NCI-H1436 (cell line): Measurements from ENCODE around the gene MEI1.
"Not testable (repeated sequence)": the region's sequence is repeated elsewhere in the genome, so short reads cannot be mapped to it uniquely, and the experiment has no call there.

Experiments used
- DNase-seq: peaks from one replicate; lab custom pipeline; 2025; lab: John Stamatoyannopoulos, UW

MEI1 gene, protein sequence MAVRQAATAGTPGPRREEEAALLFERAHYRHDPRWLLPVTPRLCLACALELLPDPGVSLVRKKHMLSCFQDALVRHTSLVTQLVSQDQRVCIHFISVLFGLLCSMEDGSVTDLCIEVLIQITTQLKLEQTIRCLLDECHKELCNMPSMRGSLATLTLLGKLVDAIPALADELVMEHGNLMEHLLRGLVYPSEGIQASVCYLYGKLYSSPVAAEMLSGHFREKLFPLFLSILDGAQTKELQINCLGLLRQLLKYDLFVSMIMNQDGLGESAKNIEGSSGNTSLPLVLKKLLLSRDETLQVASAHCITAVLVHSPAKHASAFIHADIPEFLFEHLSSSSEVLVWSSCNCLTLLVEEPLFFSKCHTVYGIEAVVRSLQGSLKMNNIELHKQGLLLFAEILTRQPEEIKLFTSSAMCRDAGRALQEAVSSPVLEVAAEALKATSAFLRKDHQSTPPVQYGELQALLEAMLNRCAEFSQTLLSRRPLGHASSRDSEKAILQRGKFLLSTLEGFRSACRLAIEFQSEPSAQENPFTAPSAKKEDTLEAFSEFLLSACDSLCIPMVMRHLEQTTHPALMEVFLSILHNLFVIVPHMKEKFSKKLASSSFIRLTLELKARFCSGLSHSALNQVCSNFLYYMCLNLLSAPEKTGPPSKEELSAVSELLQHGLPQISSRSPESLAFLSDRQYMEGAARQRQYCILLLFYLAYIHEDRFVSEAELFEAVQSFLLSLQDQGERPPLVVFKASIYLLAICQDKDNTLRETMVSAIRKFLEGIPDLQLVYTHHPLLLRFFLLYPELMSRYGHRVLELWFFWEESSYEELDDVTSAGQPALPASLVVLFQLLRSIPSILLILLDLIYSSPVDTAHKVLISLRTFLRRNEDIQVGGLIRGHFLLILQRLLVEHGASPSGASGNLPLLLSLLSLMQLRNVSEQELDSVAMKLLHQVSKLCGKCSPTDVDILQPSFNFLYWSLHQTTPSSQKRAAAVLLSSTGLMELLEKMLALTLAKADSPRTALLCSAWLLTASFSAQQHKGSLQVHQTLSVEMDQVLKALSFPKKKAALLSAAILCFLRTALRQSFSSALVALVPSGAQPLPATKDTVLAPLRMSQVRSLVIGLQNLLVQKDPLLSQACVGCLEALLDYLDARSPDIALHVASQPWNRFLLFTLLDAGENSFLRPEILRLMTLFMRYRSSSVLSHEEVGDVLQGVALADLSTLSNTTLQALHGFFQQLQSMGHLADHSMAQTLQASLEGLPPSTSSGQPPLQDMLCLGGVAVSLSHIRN

GRCh38 chr22:41699264-41700107 lies at the start of gene MEI1:
MEI1 (plus strand) TSS chr22:41699503; CDS start chr22:41699539, 36 bp downstream.
- DNase-seq: no peak

GRCh38 chr22:41650229-41650628 lies 49.1 kb upstream of the MEI1 start:
- no peak for DNase-seq

DNA sequence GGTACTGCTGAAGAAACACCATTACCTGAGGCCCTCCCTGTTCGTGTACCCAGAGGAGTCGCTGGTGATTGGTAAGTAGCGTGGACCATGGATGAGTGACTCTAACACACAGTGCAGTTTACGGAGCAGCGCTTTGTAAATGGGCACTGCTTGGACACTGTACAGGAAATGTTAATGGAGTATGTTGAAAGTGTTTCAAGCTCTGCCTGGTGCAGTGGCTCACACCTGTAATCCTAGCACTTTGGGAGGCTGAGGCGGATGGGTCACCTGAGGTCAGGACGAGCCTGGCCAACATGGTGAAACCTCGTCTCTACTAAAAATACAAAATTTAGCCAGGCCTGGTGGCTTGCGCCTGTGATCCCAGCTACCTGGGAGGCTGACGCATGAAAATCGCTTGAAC lies 48.5 kb upstream of the MEI1 start:
- DNase-seq: no peak

- DNase-seq: no peak
These were observed 45.0 kb upstream of the MEI1 start for GRCh38 chr22:41654322-41654721.

DNA sequence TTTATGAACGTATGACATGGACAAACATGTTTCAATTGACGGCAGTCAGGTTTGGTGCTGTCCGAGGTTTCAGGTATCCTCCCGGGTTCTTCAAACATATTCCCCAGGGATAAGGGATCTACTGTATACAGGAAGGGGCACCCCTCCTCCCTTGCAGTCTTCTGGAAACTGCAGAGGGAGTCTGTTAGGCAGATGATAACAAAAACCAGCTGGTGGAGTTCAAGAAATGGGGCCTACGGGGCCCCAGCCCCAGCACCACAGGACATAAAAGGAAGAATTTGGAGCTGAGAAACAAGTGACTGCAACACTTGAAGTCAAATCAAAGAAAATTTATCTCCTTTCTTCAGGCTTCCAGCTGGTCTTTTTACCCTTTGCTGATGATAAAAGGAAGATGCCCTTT lies 42.7 kb upstream of the MEI1 start:
- DNase-seq: no peak

DNA sequence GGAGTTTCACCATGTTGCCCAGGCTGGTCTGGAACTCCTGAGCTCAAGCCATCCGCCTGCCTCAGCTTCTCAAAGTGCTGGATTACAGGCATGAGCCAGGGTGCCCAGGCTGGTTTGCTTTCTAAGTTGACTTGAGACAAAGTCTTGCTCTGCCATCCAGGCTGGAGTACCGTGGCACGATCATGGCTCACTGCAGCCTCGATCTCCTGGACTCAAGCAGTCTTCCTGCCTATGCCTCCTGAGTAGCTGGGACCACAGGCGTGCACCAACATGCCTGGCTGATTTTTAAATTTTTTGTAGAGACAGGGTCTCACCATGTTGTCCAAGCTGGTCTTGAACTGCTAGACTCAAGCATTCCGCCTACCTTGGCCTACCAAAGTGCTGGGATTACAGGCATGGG lies 41.6 kb upstream of the MEI1 start:
- no peak for DNase-seq

DNA sequence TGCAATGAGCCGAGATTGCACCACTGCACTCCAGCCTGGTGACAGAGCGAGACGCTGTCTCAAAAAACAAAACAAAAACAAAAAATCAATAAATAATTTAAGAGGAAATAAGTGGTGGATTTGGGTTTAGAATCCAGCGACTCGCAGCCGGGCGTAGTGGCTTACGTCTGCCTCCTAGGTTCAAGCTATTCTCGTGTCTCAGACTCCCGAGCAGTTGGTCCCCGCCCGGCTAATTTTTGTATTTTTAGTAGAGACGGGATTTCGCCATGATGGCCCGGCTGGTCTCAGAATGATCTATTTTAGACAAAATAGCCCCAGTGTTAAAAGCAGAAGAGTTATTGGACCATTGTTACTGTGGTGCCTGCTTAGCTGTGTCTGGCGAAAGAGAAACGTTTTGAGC lies 40.4 kb upstream of the MEI1 start:
- DNase-seq: no peak

- no peak for DNase-seq
These were observed 39.4 kb upstream of the MEI1 start for GRCh38 chr22:41659941-41660340.

DNA sequence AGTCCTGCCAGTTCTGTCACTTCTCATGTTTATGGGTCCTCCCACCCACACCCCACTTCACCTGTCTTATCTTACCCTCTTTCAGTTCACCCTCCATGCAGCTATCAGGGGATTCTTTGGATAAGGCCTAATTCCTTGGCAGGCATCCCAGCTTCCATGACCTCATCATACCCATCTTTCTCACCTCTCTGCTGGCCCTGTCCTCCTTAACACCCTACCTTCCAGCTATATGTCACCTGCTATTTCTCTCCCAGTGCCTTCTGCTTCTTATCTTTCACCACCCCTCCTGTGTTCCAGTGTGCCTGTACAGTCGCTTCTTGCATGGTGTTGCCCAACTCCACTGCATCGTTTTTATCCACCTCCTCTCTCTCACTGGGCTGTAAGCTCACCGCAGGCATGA lies 38.9 kb upstream of the MEI1 start:
- DNase-seq: no peak

- DNase-seq: no peak
These were observed 38.2 kb upstream of the MEI1 start for GRCh38 chr22:41661088-41661487.

DNA sequence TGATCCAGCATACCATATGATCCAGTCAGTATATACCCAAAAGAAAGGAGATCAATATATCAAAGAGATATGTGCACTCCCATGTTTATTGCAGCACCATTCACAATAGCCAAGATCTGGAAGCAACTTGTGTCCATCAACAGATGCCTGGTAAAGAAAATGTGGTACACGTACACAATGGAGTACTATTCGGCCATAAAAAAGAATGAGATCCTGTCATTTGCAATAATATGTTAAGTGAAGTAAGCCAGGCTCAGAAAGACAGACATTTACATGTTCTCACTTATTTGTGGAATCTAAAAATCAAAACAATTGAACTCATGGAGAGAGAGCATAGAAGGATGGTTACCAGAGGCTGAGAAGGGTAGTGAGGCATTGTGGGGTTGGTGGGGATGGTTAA lies 37.6 kb upstream of the MEI1 start:
- no peak for DNase-seq

DNA sequence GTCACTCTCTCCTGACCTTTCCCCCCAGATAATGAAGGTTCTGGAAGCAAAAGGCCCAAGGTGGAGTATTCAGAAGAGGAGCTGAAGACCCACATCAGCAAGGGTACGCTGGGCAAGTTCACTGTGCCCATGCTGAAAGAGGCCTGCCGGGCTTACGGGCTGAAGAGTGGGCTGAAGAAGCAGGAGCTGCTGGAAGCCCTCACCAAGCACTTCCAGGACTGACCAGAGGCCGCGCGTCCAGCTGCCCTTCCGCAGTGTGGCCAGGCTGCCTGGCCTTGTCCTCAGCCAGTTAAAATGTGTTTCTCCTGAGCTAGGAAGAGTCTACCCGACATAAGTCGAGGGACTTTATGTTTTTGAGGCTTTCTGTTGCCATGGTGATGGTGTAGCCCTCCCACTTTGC lies 35.7 kb upstream of the MEI1 start:
- not testable (repeated sequence) for DNase-seq

GRCh38 chr22:41664490-41664889 lies 34.8 kb upstream of the MEI1 start:
- no peak for DNase-seq

GRCh38 chr22:41664951-41665350 lies 34.4 kb upstream of the MEI1 start:
- DNase-seq: no peak

DNA sequence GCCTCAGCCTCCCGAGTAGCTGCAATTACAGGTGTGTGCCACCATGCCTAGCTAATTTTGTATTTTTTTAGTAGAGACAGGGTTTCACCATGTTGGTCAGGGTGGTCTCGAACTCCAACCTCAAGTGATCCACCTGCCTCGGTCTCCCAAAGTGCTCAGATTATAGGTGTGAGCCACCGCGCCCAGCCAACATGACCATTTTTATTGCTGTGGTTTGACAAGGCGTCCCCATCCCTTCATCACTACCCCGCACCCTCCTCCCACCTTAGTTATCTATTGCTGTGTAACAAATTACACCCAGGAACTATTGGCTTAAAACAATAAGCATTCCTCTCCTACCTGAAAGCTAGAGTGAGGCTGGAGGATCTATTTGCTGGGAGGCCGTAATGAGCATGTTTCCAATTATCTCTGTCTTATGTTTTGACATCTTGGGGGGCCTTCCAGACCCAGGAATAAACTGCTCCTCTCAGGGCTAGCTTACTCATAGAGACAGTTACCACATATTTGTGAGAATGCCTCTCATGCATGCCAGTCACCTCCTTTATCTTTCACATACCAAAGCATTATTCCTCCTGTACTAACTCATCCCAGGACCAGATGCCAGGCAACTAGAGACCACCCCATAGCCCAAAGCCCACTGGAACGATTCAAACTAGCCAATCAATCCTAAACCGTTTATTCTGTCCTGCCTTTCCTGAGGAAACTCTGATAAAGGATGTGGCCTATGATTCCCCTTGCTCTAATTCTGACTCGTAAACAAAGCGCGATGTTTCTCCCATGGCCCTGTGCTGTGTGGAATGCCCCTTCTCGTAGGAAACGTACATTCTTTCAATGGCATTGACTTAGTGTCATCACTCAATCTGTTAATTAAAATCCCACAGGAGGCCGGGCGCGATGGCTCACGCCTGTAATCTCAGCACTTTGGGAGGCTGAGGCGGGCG lies 30.1 kb upstream of the MEI1 start:
- no peak for DNase-seq

GRCh38 chr22:41672096-41672495 lies 27.2 kb upstream of the MEI1 start:
- DNase-seq: not testable (repeated sequence)

DNA sequence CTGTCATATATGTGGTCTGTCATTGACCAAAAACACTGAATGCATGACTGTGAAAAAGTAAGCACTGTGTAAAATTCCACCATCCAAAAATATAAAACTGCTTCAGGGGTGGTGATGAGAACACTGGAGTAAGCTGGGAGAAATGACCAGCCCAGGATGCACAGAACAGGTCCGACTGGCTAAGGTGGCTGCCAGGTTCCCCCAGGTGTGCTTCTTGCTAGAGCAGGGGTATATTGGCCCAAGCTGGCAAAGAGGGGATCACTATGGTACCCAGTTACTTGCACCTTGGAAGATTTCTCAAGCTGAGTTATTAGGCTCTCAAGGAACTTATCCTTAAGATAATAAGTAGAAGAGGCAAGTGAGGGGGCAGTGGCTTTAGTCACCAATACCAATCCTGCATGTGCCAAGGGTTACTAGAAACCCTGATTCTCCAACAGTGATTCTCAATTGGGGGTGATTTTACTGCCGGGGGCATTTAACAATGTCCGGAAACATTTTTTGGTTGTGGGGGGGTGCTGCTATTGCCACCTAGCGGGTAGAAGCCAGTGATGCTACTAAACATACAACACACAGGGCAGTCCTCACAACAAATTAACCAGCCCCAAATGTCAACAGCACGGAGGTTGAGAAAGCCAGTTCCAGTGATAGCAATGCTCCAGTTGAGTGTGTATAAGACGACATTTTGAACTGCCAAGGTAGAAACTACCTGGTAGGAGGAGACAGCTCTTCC lies 26.4 kb upstream of the MEI1 start:
- no peak for DNase-seq

- DNase-seq: no peak
These were observed 24.4 kb upstream of the MEI1 start for GRCh38 chr22:41674846-41675340.

DNA sequence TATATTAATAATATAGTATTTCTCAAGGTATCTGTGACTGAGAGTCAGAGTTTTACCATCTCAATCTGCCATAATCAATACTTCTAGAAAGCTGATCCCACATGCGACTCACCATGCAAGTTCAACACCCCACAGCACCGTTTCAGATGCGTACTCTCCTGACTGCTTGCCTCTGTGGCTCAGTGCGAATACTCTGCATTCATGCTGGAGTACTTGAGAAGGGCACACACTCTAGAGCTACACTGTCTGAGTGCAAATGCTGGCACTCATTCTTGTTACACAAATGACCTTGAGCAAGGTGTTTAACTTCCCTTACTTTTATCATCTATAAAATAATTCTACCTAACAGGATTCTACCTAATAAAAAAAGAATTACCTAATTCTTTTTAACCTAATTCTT lies 23.2 kb upstream of the MEI1 start:
- DNase-seq: no peak
